Measurements from ENCODE around the gene IFITM1. TPM values are rescaled to one million over a fixed set of nuclear protein-coding genes. Genes with fewer than 3 reads are reported as not detected.

The IFITM1 gene
- total RNA-seq, 4 donors from 2014 or later: 216 to 431 (median 256) TPM

DNA sequence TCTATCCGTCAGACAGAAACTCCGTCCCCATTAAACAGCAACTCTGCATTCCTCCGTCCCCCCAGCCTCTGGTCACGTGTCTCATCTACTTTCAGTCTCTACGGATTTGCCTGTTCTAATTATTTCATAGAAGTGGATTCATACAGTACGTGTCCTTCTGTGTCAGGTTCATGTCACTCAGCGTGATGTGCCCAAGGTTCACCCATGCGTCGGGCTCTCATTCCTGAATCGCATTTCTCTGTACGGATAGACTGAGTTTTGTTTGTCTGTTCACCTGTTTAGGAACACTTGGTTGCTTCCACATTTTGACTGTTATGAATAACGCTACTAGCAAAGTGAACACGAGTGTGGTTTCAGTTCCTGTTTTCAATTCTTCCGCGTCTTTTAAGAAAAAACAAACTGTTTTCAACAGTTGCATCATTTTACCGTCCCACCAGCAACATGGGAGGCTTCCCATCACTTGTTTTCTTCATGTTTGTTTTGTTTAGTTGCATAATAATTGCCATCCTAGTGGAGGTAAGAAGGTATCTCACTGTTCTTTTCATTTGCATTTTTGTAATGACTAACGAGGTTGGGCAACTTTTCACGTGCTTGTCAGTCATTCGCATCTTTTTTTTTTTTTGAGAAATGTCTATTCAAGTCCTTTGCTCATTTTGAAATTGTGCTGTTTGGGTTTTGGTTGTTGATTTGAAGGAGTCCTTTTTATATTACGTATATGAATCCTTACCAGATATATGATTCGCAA is 44.5 kb upstream of the IFITM1 start:
- peak in 1 of 2 donors; percentile 35 for DNase-seq (ENCODE audit: low spot score in 2 of 2)
- WGBS, 2 donors: 49 to 50% methylated on average over 21 of the region's 21 CpGs
- peak in 1 of 2 donors; percentile 72 for TF ChIP-seq EP300 (IDR thresholded peaks at IDR 0.05)
- TF ChIP-seq, protein P1, sequence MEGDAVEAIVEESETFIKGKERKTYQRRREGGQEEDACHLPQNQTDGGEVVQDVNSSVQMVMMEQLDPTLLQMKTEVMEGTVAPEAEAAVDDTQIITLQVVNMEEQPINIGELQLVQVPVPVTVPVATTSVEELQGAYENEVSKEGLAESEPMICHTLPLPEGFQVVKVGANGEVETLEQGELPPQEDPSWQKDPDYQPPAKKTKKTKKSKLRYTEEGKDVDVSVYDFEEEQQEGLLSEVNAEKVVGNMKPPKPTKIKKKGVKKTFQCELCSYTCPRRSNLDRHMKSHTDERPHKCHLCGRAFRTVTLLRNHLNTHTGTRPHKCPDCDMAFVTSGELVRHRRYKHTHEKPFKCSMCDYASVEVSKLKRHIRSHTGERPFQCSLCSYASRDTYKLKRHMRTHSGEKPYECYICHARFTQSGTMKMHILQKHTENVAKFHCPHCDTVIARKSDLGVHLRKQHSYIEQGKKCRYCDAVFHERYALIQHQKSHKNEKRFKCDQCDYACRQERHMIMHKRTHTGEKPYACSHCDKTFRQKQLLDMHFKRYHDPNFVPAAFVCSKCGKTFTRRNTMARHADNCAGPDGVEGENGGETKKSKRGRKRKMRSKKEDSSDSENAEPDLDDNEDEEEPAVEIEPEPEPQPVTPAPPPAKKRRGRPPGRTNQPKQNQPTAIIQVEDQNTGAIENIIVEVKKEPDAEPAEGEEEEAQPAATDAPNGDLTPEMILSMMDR (IDR thresholded peaks at IDR 0.05): peak in 2 of 5 experiments; percentile 9 to 48
- TF ChIP-seq POLR2A (IDR thresholded peaks at IDR 0.05): peak in 1 of 2 donors; percentile 7
- Histone ChIP-seq H3K36me3 (no peaks in the 10 kb centered on the region), H3K9me3 (peaks cover 0 to 11% (median 0%) of the 10 kb centered on the region in 4 donors), H3K4me1 (peaks cover 0 to 24% (median 8%) of the 10 kb centered on the region in 4 donors), H3K4me3 (peak overlapping the region in 2 of 4 donors; percentile 17 to 50), H3K27ac (peak overlapping the region; percentile 67 to 87 (median 84)), H3K27me3 (no peaks in the 10 kb centered on the region)

DNA sequence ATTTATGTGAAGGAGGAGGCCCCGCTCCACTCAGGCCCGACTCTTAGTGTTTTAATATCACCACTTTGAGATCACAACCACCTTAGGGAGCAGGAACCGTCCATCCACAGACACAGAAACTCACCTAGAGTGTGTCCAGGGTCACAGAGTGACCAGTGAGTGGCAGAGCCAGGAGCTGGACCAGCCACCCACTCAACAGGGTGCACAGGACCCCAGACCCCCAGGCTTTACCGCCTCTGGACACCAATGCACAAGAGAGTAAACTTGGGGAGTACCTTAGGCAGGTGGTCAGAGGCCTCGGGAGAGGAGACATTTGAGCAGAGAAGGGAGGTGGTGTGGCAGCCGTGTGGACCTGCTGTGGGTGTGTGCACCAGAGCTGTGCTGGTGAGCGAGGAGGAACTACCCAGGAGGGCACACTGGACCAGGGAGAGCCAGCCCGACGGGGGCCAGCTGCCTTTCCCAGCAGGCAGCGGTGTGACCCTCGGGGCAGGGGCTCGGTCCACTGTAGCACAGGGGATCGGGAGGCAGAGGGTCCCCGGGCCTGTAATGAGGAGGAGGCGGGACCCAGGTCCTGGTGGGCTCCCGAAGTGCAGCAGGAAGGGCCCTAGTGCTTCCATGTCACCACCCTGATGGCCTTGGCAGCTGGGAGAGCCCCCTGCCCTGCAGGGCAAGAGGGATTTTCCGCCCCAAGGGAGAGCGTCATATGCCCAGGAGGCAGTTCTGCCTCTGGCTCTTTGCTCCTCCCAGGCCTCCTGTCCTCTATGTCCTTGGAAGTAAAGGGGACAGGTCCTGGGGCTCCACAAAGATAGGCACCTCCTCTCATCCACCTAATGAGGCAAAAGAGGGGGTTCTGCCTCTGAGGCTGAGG is 43.2 kb upstream of the IFITM1 start:
- H3K4me1 ChIP-seq: peaks cover 0 to 24% (median 8%) of the 10 kb centered on the region in 4 donors
- WGBS, 2 donors: 77 to 79% methylated on average over 17 to 18 of the region's 18 CpGs
- peak overlapping the region in 3 of 4 donors; percentile 57 to 87 (median 86) for H3K27ac ChIP-seq
- no peak overlapping the region for H3K4me3 ChIP-seq
- H3K9me3 ChIP-seq: peaks cover 0 to 7% (median 0%) of the 10 kb centered on the region in 4 donors
- H3K36me3 ChIP-seq: no peaks in the 10 kb centered on the region
- TF ChIP-seq EP300 (IDR thresholded peaks at IDR 0.05) (no peak), POLR2A (IDR thresholded peaks at IDR 0.05) (no peak)
- TF ChIP-seq, protein P1 (IDR thresholded peaks at IDR 0.05): no peak
- DNase-seq (ENCODE audit: low spot score in 2 of 2): no peak
- H3K27me3 ChIP-seq: no peaks in the 10 kb centered on the region

DNA sequence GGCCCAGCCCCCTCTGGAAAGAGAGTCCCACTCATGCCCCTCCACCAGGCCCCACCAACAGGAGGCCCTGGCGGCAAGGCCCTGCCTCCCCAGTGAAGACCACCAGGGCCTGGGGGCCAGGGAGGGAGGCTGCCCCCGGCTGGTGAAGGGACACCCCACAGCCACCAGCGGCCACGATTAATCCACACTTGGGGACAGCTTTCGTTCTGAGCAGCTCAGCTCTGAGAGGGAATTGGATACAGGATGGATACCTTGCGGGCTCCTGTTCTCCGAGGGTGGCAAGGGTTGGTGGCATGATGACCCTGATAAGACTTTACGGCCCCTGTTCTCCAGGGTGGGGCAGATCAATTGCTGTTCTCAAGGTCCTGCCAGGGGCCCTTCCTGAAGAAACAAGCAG is 42.5 kb upstream of the IFITM1 start:
- peaks cover 0 to 24% (median 8%) of the 10 kb centered on the region in 4 donors for H3K4me1 ChIP-seq
- DNase-seq (ENCODE audit: low spot score in 2 of 2): no peak
- H3K36me3 ChIP-seq: no peaks in the 10 kb centered on the region
- H3K27me3 ChIP-seq: no peaks in the 10 kb centered on the region
- H3K27ac ChIP-seq: peak overlapping the region in 3 of 4 donors; percentile 57 to 87 (median 86)
- 74 to 84% methylated on average over 8 of the region's 8 CpGs for whole genome bisulfite sequencing, 2 donors
- no peak overlapping the region for H3K4me3 ChIP-seq
- no peak for TF ChIP-seq POLR2A (IDR thresholded peaks at IDR 0.05)
- no peak for TF ChIP-seq EP300 (IDR thresholded peaks at IDR 0.05)
- TF ChIP-seq, protein P1 (IDR thresholded peaks at IDR 0.05): no peak
- peaks cover 0 to 2% (median 0%) of the 10 kb centered on the region in 4 donors for H3K9me3 ChIP-seq

DNA sequence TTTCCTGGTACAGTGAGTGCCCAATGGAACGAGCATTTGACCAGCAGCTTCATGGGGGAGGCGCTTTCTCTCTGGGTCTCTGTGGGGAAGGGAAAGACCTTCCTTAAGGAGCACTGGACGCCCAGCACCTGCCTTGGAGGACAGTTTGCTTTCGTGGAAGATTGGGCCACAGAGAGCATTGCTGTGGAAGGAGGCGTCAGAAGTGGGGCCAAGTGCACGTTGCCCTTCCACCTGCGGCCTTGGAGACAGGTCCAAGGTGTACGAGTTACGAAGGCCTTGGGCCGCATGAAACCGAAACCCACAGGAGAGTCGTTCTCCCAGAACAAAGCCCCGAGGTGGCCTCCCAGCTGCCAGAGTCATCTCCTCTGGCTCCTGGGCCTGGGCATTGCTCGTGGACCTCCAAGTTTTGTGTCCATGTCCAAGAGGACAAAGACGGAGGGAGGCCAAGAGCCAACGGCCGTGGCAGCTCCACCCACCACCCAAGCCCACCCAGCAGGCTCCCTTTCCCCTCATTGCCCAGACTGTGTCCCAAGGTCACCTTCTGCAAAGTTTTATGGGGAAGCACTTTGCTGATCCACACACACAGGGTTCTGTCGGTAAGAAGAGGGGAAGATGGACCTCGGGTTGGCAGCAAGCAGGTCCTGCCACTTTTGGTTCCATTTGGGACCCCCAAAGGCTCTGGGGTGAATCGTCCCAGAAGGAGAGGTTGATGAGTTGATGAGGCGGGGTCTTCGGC is 41.5 kb upstream of the IFITM1 start:
- H3K4me3 ChIP-seq: no peak overlapping the region
- H3K9me3 ChIP-seq: peaks cover 0 to 4% (median 0%) of the 10 kb centered on the region in 4 donors
- no peaks in the 10 kb centered on the region for H3K27me3 ChIP-seq
- H3K4me1 ChIP-seq: peaks cover 0 to 21% (median 8%) of the 10 kb centered on the region in 4 donors
- 88 to 90% methylated on average over 22 of the region's 22 CpGs for WGBS, 2 donors
- H3K36me3 ChIP-seq: no peaks in the 10 kb centered on the region
- TF ChIP-seq EP300 (IDR thresholded peaks at IDR 0.05): no peak
- TF ChIP-seq, protein P1 (IDR thresholded peaks at IDR 0.05): no peak
- no peak for TF ChIP-seq POLR2A (IDR thresholded peaks at IDR 0.05)
- H3K27ac ChIP-seq: peak overlapping the region in 1 of 4 donors; percentile 87
- DNase-seq (ENCODE audit: low spot score in 2 of 2): no peak

All from tibial nerve (tissue), 4 donors.